ENCODE data around the gene SERINC2.
A peak's percentile ranks its signal among the peaks of the same experiment; 100 is the strongest.

The SERINC2 gene

DNA sequence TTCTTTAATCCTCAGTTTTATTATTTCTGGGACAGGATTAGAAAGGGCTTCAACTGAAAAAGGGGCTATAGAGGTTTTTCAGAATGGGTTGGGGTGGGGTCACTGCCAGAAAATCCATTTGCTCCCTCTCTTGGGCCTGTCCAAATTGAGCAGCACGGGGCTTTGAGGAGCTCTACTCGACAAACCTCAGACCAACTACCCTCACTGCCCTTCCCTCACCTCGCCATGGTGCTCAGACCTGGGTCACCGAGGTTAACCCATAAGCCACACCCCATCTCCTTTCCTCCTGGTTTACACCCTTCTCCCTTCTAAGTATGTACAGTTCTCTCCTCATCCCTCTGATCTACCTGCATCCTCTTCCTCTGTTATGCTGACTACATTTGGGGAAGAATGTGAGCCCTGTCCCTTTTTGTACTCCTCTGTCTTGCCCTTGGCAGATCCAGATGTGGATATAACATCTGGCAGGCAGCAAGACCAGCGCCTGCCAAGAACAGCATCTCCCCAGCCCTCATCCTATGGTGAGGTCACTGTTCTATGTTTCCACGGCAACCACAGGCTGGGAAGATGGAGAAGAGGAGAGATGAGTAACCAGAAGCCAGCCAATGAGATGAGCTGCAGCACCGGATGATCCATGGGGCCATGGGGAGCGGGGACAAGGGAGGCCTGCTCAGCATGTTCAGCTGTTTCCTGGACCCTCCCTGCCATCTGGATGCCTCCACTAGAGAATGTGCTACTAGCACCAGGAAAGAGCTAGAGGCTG, 36.5 kb upstream of the SERINC2 start:
- DNase-seq (ENCODE audit: low spot score) = peak; percentile 49
- Histone ChIP-seq H3K4me3 (no peak overlapping the region), H3K27ac (no peak overlapping the region)
- TF ChIP-seq, protein P1, sequence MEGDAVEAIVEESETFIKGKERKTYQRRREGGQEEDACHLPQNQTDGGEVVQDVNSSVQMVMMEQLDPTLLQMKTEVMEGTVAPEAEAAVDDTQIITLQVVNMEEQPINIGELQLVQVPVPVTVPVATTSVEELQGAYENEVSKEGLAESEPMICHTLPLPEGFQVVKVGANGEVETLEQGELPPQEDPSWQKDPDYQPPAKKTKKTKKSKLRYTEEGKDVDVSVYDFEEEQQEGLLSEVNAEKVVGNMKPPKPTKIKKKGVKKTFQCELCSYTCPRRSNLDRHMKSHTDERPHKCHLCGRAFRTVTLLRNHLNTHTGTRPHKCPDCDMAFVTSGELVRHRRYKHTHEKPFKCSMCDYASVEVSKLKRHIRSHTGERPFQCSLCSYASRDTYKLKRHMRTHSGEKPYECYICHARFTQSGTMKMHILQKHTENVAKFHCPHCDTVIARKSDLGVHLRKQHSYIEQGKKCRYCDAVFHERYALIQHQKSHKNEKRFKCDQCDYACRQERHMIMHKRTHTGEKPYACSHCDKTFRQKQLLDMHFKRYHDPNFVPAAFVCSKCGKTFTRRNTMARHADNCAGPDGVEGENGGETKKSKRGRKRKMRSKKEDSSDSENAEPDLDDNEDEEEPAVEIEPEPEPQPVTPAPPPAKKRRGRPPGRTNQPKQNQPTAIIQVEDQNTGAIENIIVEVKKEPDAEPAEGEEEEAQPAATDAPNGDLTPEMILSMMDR (IDR thresholded peaks at IDR 0.05) = no peak

DNA sequence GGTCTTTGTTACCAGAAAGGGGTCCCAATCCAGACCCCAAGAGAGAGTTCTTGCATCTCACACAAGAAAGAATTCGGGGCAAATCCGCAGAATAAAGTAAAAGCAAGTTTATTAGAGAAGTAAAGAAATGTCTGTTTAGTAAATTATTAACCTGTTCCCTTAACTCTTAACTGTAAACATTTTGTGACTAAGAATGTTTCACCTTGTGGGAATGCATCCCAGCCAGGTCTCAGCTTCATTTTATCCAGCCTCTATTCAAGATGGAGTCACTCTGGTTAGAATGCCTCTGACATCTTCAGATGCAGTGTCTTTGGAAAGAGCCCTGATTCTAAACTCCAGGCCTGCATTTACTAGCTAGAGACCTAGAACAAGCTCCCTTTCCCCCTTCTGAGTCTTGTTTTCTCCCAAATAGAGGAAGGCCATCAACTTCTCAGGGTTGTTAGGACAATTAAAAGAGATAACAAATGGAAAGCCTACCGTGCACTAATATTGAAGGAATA, 35.6 kb upstream of the SERINC2 start:
- H3K4me3 ChIP-seq = no peak overlapping the region
- TF ChIP-seq, protein P1 (IDR thresholded peaks at IDR 0.05) = no peak
- no peak for DNase-seq (ENCODE audit: low spot score)
- no peak overlapping the region for H3K27ac ChIP-seq

DNA sequence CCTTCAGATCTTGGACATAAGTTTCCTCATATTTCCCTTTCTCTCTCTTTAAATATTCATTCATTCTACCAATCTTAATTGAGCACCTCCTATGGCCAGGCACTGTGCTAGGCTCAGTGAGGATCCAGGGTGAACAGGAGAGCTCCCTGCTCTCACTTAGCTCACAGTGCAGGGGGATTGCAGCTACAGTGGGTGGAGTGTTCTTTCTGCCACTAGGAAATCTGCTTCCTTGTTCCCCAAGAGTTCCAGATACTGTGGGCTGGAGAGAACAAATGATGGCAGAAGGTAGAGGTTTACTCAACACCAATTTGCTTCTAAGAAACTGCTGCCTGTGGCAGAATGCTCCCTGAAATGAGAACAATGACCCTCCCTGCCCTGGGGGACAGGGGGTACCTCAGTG, 35.0 kb upstream of the SERINC2 start:
- TF ChIP-seq, protein P1 (IDR thresholded peaks at IDR 0.05) = no peak
- no peak for DNase-seq (ENCODE audit: low spot score)
- H3K4me3 ChIP-seq = no peak overlapping the region
- no peak overlapping the region for H3K27ac ChIP-seq

DNA sequence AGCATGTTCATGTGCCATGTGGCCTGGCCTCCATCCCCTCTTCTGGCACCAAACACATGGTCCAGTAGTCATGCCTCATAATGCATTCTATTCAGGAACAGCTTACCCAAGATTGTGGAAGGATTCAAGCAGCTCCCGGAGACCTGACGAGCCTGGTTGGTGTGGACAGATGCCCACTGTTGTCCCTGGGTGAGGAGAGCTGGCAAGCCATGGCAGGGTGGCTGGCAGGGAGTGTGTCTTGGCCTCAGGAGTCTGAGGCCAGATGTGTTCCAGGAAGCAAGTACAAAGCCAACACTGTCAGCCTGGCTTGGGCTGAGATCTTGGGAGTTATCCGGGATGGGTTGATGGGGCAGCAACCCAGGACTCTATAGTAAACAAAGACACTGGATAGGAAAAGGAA, 32.8 kb upstream of the SERINC2 start:
- no peak overlapping the region for H3K4me3 ChIP-seq
- DNase-seq (ENCODE audit: low spot score) = no peak
- no peak overlapping the region for H3K27ac ChIP-seq
- TF ChIP-seq, protein P1 (IDR thresholded peaks at IDR 0.05) = no peak

DNA sequence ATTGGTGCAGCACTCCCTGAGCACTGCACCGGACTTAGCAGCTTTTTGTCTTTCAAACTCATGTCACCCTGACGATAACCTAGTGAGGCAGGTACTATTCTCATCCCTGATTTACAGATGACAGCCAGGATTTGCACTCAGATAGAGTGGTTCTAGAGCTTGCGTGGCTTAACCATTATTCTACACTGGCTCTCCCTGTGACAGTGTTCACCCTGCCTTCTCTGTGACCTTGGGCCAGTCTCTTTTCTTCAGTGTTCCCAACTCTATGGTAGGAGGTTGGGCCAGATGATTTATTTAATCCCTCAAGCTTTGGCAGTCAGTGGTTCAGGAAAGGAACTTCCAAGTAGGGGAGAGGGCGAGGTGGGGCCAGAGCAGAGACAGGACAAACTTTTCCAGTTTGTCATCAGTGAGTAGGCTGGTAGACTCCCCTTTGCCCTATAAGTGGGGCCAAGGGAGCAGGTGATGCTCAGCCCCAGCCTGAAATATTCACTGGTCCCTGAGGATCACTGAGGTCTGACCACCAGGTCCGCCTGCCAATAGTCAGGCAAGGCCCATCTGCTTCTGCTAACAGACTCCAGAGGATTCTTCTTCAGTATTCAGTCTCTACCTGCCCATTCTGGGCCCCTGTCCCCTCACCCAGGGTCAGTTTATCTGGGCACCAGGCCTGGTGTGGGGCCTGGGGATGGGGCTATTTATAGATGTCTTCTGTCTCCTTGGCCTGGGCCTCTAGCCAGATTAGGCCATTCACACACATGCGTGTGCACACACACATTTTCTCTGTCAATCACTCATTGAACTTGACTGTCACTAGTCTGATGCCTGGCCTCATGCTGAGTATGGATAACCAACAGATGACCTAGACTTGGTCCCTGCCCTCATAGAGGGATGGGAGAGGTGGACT, 31.4 kb upstream of the SERINC2 start:
- DNase-seq (ENCODE audit: low spot score) = no peak
- Histone ChIP-seq H3K4me3 (no peak overlapping the region), H3K27ac (no peak overlapping the region)
- TF ChIP-seq, protein P1 (IDR thresholded peaks at IDR 0.05) = no peak

DNA sequence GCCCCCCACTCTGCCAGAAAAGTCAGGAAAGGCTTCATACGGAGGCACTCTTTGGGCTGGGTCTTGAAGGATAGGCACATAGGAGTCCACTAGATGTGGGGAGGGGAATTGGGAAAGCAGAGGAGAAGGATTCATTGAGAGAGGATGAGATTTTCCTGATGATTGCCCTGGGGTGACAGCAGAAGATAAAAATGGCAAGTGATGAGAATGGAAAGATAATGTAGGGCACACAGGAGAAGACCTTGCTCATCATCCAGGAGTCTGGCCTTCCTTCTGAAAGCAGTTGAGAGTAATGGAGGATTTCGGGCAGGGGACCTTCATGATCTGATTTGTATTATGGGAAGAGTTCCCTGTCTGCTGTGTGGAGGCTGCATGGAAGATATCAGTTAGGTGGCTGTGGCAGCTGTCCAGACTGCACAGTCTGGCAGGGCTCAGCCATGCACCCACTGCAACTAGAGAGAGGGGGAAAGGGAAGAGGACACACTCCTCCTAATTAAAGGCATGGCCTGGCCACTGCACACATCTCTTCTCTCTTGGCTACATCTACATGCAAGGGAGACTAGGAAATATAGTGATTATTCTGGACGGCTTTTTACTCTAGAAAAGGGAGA, 30.5 kb upstream of the SERINC2 start:
- TF ChIP-seq, protein P1 (IDR thresholded peaks at IDR 0.05) = no peak
- Histone ChIP-seq H3K27ac (no peak overlapping the region), H3K4me3 (no peak overlapping the region)
- DNase-seq (ENCODE audit: low spot score) = no peak

Measured in coronary artery (tissue), 2 donors.